Endothelial cell of umbilical vein (primary cell): ENCODE measurements around the gene AUTS2. TPM values are rescaled to one million over a fixed set of nuclear protein-coding genes. Genes with fewer than 3 reads are reported as not detected.

Experiments used
- BruUV-seq: library from RNA; stranded (reverse); fragments of 400-500 nt; replicated peaks from 2 replicates; lab custom pipeline; 2021; lab: Mats Ljungman, UMichigan
- CTCF ChIA-PET: fragments of 300-600, 350-600 bp; sonication (Branson Sonifier 250); formaldehyde crosslinking; loops from one replicate; lab custom pipeline; 2021; ENCODE audit warnings: antibody characterized with exemption, inconsistent platforms; lab: Charles Lee
- POLR2A ChIA-PET: fragments of 300-600, 350-600 bp; sonication (Branson Sonifier 250); formaldehyde crosslinking; loops from one replicate; lab custom pipeline; 2021; ENCODE audit warnings: antibody characterized with exemption, inconsistent platforms; lab: Charles Lee
- DNase-seq: peaks from one replicate; pipeline ENCODE4 v3.0.0-alpha.2; 2011; ENCODE audit warnings: low read depth, low spot score
- FAIRE-seq: peaks from 2 replicates; lab custom pipeline; 2011; peaks lifted over from hg19 to GRCh38; lab: Jason Lieb, UNC
- H2AFZ ChIP-seq: 2 replicates; pipeline ENCODE4 v1.6.0; 2012; ENCODE audit warnings: low read depth, low read length, control low read depth, inconsistent platforms
- H3K27ac ChIP-seq: 2 replicates; pipeline ENCODE4 v1.5.1; 2011; ENCODE audit warnings: low read depth, mild to moderate bottlenecking, control low read depth, low read length, moderate library complexity; ENCODE audit not compliant: insufficient read depth
- H3K27me3 ChIP-seq, 2 experiments: 2 replicates each; pipeline versions ENCODE4 v1.6.0 to v1.6.1; 2011; ENCODE audit warnings: low read length in 2 of 2, mixed read lengths in 1 of 2; ENCODE audit not compliant: control insufficient read depth in 2 of 2, insufficient read depth in 2 of 2
- H3K36me3 ChIP-seq, 2 experiments: 2 replicates in 1 of 2; 3 replicates in 1 of 2; pipeline ENCODE4 v1.5.1; 2011; ENCODE audit warnings: low read length in 2 of 2, mild to moderate bottlenecking in 1 of 2, moderate library complexity in 1 of 2; ENCODE audit not compliant: control insufficient read depth in 2 of 2, insufficient read depth in 2 of 2; ENCODE audit errors: extremely low read depth in 1 of 2
- H3K4me1 ChIP-seq: 3 replicates; pipeline ENCODE4 v1.5.1; 2011; ENCODE audit warnings: mild to moderate bottlenecking, low read length; ENCODE audit not compliant: control insufficient read depth, insufficient read depth; ENCODE audit errors: extremely low read depth
- H3K4me2 ChIP-seq: 2 replicates; pipeline ENCODE4 v1.6.1; 2011; ENCODE audit warnings: low read length, control low read depth, mixed read lengths; ENCODE audit not compliant: insufficient read depth
- H3K4me3 ChIP-seq, 3 experiments: fragments of 200-600 bp in 1 of 3; sonication (generic), shearing (Covaris generic) in 1 of 3; replicated peaks in 1 of 3; 2 replicates each; pipeline ENCODE4 v1.5.1; 2011 to 2016; ENCODE audit warnings: control low read depth in 3 of 3, low read length in 3 of 3, mild to moderate bottlenecking in 2 of 3, inconsistent platforms in 1 of 3, low read depth in 1 of 3, moderate library complexity in 1 of 3; ENCODE audit not compliant: insufficient read depth in 1 of 3
- H3K79me2 ChIP-seq: 2 replicates; pipeline ENCODE4 v1.6.0; 2012; ENCODE audit warnings: low read length, inconsistent platforms; ENCODE audit not compliant: control insufficient read depth, insufficient read depth
- H3K9ac ChIP-seq: replicated peaks from 2 replicates; pipeline ENCODE3; 2011; ENCODE audit warnings: low read length, control low read depth; ENCODE audit not compliant: insufficient read depth; ENCODE audit errors: extremely low read depth
- H3K9me1 ChIP-seq: replicated peaks from 3 replicates; pipeline ENCODE4 v1.6.0; 2011; ENCODE audit warnings: mild to moderate bottlenecking, low read length; ENCODE audit not compliant: control insufficient read depth, insufficient read depth; ENCODE audit errors: extremely low read depth
- H3K9me3 ChIP-seq: replicated peaks from 2 replicates; pipeline ENCODE4 v1.5.1; 2012; ENCODE audit warnings: low read length, inconsistent platforms; ENCODE audit not compliant: control insufficient read depth, insufficient read depth
- H4K20me1 ChIP-seq: replicated peaks from 2 replicates; pipeline ENCODE3; 2011; ENCODE audit warnings: mild to moderate bottlenecking, low read length; ENCODE audit not compliant: control insufficient read depth, insufficient read depth; ENCODE audit errors: extremely low read depth
- FOS ChIP-seq: IDR thresholded peaks from 2 replicates; pipeline ENCODE4 v1.6.1; 2011; ENCODE audit warnings: mild to moderate bottlenecking, low read length, moderate library complexity, borderline replicate concordance; ENCODE audit not compliant: insufficient read depth
- JUN ChIP-seq: IDR thresholded peaks from 2 replicates; pipeline ENCODE4 v1.6.1; 2011; ENCODE audit warnings: borderline replicate concordance, low read depth; ENCODE audit not compliant: insufficient read length, insufficient read depth
- POLR2A ChIP-seq: IDR thresholded peaks from 2 replicates; pipeline ENCODE4 v1.6.1; 2012; ENCODE audit warnings: low read depth, mild to moderate bottlenecking, control low read depth, low read length
- POLR2AphosphoS5 ChIP-seq: IDR thresholded peaks from 2 replicates; pipeline ENCODE4 v1.6.1; 2012; ENCODE audit warnings: low read depth, mild to moderate bottlenecking, control low read depth, low read length, moderate library complexity; ENCODE audit not compliant: insufficient read depth
- dilution Hi-C: fragments of 300-500 bp; cut with MboI; formaldehyde crosslinking; loops from one replicate; pipeline ENCODE4 v1.15.0; 2019; ENCODE audit warnings: low sequenced_read_pairs; ENCODE audit not compliant: extremely low pct_ligation_motif_present
- intact Hi-C: fragments of 100-400 bp; cut with micrococcal nuclease; formaldehyde crosslinking; loops from one replicate; pipeline ENCODE4 v1.10.0; 2022
- polyA plus RNA-seq, 4 experiments: library from polyadenylated mRNA; depleted of rRNA in 3 of 4; stranded (reverse) in 3 of 4; unstranded in 1 of 4; fragments of >200 nt; gene quantifications; 2 replicates each; pipeline versions ENCODE4 v1.2.1 to v1.2.3, GENCODE V29; 2011 to 2012; ENCODE audit warnings: missing spikeins in 1 of 4
- total RNA-seq: library from RNA; stranded (reverse); gene quantifications from 2 replicates; pipeline ENCODE4 v1.2.3, GENCODE V29; 2021
- TF ChIP-seq, protein P1 (sequence below), 2 donors: IDR thresholded peaks; 1 replicate in 1 of 2; 2 replicates in 1 of 2; pipeline ENCODE4 v1.5.1; 2011; ENCODE audit warnings: low read length in 2 of 2, mild to moderate bottlenecking in 2 of 2, moderate library complexity in 2 of 2, control low read depth in 1 of 2, inconsistent platforms in 1 of 2, low read depth in 1 of 2; ENCODE audit not compliant: insufficient read depth in 1 of 2; ENCODE audit errors: extremely low read depth in 1 of 2

Gene AUTS2
- total and polyA plus RNA-seq, 2 donors (not counting 3 experiments of a cell fraction or from before 2014, with no cell fraction given): 0.59 to 8.0 TPM

GRCh38 chr7:69968969-69969556 is 370.8 kb downstream of the AUTS2 start:
- Histone ChIP-seq H3K27me3 (no peaks in the 10 kb centered on the region), H3K27ac (no peak overlapping the region), H3K4me2 (no peak overlapping the region), H3K79me2 (no peaks in the 10 kb centered on the region), H3K9me1 (no peaks in the 10 kb centered on the region), H3K36me3 (no peaks in the 10 kb centered on the region), H3K4me1 (no peaks in the 10 kb centered on the region), H2AFZ (no peak overlapping the region), H3K9ac (no peak overlapping the region), H4K20me1 (no peaks in the 10 kb centered on the region), H3K4me3 (no peak overlapping the region), H3K9me3 (no peaks in the 10 kb centered on the region)
- ChIA-PET POLR2A (no interaction called here), CTCF (no interaction called here)
- no TSS peak for BruUV-seq
- TF ChIP-seq POLR2AphosphoS5 (no peak), JUN (no peak)
- TF ChIP-seq, protein P1, sequence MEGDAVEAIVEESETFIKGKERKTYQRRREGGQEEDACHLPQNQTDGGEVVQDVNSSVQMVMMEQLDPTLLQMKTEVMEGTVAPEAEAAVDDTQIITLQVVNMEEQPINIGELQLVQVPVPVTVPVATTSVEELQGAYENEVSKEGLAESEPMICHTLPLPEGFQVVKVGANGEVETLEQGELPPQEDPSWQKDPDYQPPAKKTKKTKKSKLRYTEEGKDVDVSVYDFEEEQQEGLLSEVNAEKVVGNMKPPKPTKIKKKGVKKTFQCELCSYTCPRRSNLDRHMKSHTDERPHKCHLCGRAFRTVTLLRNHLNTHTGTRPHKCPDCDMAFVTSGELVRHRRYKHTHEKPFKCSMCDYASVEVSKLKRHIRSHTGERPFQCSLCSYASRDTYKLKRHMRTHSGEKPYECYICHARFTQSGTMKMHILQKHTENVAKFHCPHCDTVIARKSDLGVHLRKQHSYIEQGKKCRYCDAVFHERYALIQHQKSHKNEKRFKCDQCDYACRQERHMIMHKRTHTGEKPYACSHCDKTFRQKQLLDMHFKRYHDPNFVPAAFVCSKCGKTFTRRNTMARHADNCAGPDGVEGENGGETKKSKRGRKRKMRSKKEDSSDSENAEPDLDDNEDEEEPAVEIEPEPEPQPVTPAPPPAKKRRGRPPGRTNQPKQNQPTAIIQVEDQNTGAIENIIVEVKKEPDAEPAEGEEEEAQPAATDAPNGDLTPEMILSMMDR (IDR thresholded peaks at IDR 0.05; ENCODE audit: extremely low read depth in 1 of 2, insufficient read depth in 1 of 2, low read depth in 1 of 2, low read length in 2 of 2): no peak
- FAIRE-seq: no peak
- intact Hi-C loops (no loop called here), dilution Hi-C loops (no loop called here)
- DNase-seq: no peak

GRCh38 chr7:69981646-69982045 is 383.4 kb downstream of the AUTS2 start:
- POLR2A ChIA-PET: no interaction called here
- Histone ChIP-seq H3K4me2 (no peak overlapping the region), H3K4me1 (no peaks in the 10 kb centered on the region), H3K9ac (no peak overlapping the region), H3K9me3 (peaks cover 2% of the 10 kb centered on the region), H3K4me3 (no peak overlapping the region), H3K36me3 (no peaks in the 10 kb centered on the region), H3K27me3 (no peaks in the 10 kb centered on the region), H4K20me1 (no peaks in the 10 kb centered on the region), H2AFZ (no peak overlapping the region), H3K9me1 (no peaks in the 10 kb centered on the region), H3K79me2 (no peaks in the 10 kb centered on the region), H3K27ac (no peak overlapping the region)
- dilution Hi-C loops: no loop called here
- DNase-seq (no peak), FAIRE-seq (no peak)
- BruUV-seq: no TSS peak
- intact Hi-C loops: no loop called here
- TF ChIP-seq FOS: no peak
- no peak for TF ChIP-seq POLR2A
- CTCF ChIA-PET: no interaction called here
